GM18519 (cell line): ENCODE measurements around the gene CTTNBP2.

Experiments
- ATAC-seq: cut with Tn5 transposase; IDR thresholded peaks from one replicate; pipeline ENCODE4 v1.9.1; 2021; ENCODE audit warnings: mild to moderate bottlenecking, moderate library complexity; ENCODE audit not compliant: unreplicated experiment, low FRiP score

CTTNBP2 gene

DNA sequence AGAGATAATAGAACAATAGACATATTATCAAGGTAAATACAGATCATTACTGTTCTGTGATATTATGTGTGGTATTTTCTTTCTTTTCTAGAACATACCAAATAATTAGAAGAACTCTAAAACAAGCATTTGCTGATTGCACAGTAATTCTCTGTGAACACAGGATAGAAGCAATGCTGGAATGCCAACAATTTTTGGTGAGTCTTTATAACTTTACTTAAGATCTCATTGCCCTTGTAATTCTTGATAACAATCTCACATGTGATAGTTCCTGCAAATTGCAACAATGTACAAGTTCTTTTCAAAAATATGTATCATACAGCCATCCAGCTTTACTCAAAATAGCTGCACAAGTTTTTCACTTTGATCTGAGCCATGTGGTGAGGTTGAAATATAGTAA lies 207.9 kb downstream of the CTTNBP2 start:
- no peak for ATAC-seq

DNA sequence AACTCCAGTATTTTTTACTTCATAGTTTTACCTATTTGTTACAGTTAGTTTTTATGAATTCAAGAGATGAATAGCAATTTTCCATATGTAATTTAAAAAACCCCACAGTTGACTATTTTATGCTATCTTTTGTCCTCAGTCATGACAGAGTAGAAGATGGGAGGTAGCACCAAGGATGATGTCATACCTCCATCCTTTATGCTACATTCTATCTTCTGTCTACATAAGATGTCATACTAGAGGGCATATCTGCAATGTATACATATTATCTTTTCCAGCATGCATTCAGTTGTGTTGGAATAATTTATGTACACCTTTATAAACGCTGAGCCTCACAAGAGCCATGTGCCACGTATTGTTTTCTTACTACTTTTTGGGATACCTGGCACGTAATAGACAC lies 209.2 kb downstream of the CTTNBP2 start:
- ATAC-seq: no peak

DNA sequence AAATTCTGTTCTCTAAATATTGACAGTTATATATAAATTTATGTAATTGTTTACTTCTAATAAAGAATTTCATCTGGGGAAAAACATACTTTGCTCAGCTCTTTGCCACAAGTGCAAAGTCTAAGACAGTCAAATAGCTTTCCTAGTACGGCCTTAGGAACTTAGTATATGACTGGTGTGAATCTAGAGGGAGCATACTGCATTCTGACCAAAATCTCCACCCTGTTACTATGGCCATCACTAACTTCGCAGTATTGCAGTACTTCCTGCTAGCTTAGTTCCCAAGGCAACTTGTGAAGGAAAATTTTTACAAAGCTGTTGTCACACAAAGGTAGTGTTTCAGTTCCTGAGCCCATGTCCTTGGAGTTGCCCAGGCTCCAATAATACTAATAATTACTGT lies 211.9 kb downstream of the CTTNBP2 start:
- ATAC-seq: no peak
